ENCODE measurements around the gene AUTS2. TPM values are rescaled to one million over a fixed set of nuclear protein-coding genes. Genes with fewer than 3 reads are reported as not detected.

Gene AUTS2
- total and polyA plus RNA-seq, 2 of the 8 experiments (the other 6 are each of a cell fraction or from before 2014, with no cell fraction given): 25.9 to 101 TPM

GRCh38 chr7:69656077-69656476 lies 57.8 kb downstream of the AUTS2 start (continued):
- TF ChIP-seq BCL11A (IDR thresholded peaks at IDR 0.05; ENCODE audit: low read depth in 2 of 2, low read length in 2 of 2): no peak
